ENCODE measurements around the gene SPIN1.

- TF ChIP-seq, protein P1, sequence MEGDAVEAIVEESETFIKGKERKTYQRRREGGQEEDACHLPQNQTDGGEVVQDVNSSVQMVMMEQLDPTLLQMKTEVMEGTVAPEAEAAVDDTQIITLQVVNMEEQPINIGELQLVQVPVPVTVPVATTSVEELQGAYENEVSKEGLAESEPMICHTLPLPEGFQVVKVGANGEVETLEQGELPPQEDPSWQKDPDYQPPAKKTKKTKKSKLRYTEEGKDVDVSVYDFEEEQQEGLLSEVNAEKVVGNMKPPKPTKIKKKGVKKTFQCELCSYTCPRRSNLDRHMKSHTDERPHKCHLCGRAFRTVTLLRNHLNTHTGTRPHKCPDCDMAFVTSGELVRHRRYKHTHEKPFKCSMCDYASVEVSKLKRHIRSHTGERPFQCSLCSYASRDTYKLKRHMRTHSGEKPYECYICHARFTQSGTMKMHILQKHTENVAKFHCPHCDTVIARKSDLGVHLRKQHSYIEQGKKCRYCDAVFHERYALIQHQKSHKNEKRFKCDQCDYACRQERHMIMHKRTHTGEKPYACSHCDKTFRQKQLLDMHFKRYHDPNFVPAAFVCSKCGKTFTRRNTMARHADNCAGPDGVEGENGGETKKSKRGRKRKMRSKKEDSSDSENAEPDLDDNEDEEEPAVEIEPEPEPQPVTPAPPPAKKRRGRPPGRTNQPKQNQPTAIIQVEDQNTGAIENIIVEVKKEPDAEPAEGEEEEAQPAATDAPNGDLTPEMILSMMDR (IDR thresholded peaks at IDR 0.05), result no peak
- no peak for TF ChIP-seq POLR2A (IDR thresholded peaks at IDR 0.05)
Observed at GRCh38 chr9:88414298-88414697, 26.1 kb downstream of the SPIN1 start.
